SU-DHL-6 (cell line): ENCODE results near the gene SAP30L.

Source experiments
- CTCF ChIP-seq: fragments of 200-600 bp; sonication (generic); IDR thresholded peaks from one replicate; pipeline ENCODE4 v1.5.1; 2017; ENCODE audit warnings: antibody characterized with exemption, mild to moderate bottlenecking, low read length, moderate library complexity; ENCODE audit not compliant: insufficient read depth, poor library complexity, severe bottlenecking
- EZH2phosphoT487 ChIP-seq: fragments of 200-600 bp; sonication (generic), shearing (Covaris generic); conservative IDR thresholded peaks from 2 replicates; pipeline ENCODE4 v1.6.1; 2018; ENCODE audit warnings: mild to moderate bottlenecking, antibody characterized with exemption, low read length, moderate library complexity, mixed read lengths

- TF ChIP-seq CTCF (no peak), EZH2phosphoT487 (no peak)
Measured at GRCh38 chr5:154483654-154484392, 38.0 kb downstream of the SAP30L start.
